SK-N-DZ (cell line): ENCODE data around the gene UQCRHL.
"Not testable (repeated sequence)": the region's sequence is repeated elsewhere in the genome, so short reads cannot be mapped to it uniquely, and the experiment has no call there.

Experiments
- DNase-seq: peaks from one replicate; pipeline ENCODE4 v3.0.0-alpha.2; 2015; ENCODE audit warnings: low spot score

The UQCRHL gene

DNA sequence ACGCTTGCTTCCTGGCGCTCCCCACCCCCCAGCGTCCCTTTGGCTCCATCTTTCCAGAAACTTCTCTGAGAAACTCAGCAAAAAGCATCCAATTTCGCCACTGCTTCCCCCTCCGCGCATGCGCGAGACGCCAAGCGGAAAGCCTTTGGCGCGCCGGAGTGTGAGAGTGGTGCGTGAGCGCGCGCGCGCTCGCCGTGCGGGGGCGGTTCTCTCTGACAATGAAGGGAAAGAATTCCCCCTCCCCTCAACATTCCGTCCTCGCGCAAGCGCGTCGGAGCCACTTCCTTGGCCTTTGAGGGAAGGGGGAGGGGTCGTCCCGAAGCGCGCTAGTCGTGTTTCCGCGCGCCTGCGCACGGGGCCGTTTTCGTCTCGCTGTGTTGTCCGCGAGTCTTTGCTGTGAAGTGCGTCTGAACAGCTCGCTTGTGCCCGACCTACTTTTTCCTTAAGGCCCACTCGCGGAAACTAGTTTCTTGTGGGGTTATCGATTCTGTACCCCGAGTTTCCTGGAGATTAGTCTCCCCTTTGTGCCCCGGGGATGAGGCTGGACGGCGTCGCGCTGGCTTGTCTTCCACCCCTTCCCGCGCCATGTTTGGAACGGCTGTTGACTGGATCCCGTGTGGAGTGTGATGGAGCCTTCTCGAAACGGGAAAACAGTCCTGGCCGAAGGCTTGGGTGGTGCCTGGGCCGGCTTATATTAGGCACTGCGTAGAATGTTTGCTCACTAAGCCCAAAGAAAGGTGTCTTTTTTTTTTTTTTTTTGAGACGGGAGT, 28.5 kb upstream of the UQCRHL start:
- DNase-seq = peak; percentile 97

- DNase-seq = no peak
These were observed 27.8 kb upstream of the UQCRHL start for GRCh38 chr1:15835205-15835740.

DNA sequence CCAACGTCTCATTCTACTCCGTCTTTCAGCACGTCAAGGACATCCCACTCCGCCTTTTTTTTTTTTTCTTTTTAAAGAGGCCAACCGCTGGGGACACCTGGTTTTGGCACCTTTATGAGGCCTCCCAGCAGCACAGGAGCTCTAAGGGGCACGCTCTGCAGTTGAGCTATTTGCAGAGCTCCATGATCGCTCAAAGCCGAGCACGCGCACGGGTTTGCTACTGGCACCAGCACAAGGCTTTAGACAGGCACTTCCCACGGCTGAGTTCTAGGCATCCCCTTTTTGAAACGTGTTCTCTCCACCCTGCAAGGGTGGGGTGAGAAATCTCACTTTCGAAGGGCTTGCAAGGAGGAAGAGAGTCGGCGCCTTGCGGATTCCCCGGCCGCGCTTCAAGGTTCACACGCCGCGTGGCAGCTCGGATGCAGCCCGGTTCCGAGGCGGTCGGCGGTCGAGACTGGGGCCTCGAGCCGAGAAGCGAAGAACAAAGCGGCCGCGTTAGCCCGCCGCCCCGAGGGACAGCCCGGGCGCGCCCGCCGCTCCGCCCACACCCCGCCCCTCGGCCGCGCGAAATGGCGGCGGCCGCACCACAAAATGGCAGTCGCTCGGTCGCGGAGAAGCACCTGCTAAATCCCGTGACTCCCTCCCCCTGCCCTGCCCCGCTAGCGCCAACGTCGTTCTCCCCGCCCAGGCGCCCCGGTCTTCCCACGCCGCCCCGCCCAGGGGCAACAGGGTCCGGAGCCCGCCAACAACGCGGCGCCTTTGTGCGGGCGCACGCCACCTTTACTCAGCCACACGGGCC, 27.2 kb upstream of the UQCRHL start:
- peak; percentile 89 for DNase-seq

GRCh38 chr1:15833842-15834405, 26.5 kb upstream of the UQCRHL start:
- DNase-seq = no peak

DNA sequence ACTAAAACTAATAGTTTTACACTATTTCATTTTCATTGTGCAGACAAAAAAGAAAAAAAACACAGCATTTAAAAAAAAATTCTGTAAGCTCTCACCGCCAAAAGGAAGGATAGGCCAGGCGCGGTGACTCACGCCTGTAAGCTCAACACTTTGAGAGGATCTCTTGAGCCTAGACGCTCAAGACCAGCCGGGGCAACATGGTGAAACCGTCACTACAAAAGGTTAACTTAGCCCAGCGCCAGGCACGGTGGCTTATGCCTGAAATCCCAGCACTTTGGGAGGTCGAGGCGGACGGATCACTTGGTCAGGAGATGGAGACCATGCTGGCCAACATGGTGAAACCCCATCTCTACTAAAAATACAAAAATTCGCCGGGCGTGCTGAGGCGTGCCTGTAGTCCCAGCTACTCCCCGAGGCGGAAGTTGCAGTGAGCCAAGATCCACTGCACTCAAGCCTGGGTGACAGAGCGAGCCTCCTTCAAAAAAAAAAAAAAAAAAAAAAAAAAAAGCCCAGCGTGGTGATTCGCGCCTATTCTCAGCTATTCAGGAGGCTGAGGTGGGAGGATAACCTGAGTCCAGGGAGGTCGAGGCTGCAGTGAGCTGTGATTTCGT, 25.7 kb upstream of the UQCRHL start:
- no peak for DNase-seq

DNA sequence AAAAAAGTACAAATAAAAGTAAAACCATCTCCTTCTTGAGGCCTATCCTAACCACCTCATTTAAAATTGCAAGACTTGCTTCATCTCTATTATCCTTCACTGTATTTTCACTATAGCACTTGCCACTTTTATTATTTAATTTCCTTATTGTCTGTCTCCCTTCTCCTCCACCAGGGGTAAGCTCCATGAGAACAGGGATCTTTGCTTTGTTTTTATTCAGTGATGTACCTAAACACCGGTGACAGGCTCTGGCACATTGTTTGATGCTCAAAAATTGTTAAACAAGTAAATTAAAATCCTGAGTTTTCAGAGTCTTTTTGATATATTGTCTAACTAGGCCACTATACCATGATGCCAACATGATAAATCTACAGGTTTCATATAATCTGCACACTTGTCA, 22.8 kb upstream of the UQCRHL start:
- DNase-seq = no peak

DNA sequence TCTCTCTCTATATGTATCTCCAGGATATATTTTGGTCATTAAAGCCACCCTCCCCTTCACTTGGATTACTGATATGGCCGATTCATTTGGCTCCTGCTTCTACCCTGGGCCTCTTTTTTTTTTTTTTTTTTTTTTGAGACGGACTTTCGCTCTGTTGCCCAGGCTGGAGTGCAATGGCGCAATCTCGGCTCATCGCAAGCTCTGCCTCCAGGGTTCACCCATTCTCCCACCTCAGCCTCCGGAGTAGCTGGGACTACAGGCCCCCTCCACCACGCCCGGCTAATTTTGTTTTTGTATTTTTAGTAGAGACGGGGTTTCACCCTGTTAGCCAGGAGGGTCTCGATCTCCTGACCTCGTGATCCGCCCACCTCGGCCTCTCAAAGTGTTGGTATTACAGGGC, 21.5 kb upstream of the UQCRHL start:
- DNase-seq = not testable (repeated sequence)

GRCh38 chr1:15827567-15827966, 20.1 kb upstream of the UQCRHL start:
- not testable (repeated sequence) for DNase-seq

GRCh38 chr1:15826810-15827507, 19.5 kb upstream of the UQCRHL start:
- DNase-seq = no peak

DNA sequence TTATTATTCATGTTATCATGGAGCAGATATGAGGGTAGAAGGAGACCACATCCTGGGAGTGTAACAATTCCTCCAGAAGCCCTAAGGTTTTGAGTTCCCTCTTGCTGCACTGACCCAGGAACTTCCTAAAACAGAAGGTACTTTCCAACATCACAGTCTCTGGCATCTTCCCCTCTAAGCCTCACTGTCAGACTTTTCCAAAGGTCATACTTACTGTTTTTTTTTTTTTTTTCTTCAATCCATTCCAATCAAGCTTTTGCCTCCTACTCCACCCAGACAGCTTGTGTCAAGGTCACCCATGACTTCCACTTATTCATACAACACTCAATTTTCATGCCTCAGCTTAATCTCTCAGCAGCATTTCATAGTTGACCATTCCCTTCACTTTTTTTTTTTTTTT, 18.4 kb upstream of the UQCRHL start:
- no peak for DNase-seq

GRCh38 chr1:15820478-15820877, 13.0 kb upstream of the UQCRHL start:
- DNase-seq = no peak

DNA sequence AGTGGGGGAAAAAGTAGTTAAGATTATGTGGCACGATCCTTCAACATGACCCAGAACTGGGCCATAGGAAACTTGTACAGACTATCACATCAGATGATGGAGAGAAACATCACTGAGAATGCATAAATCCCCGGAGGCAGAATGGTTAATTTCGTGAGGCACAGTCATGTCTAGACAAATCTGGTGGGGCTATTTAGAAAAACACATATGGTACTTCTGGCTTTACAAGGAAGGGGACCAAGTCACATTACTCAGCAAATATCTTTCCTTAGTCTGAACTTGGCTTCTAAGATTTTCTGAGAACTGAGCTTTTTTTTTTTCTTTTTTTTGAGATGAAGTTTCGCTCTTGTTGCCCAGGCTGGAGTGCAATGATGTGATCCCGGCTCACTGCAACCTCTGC, 9.2 kb upstream of the UQCRHL start:
- no peak for DNase-seq

GRCh38 chr1:15810073-15810472, 2.6 kb upstream of the UQCRHL start:
- DNase-seq = no peak

GRCh38 chr1:15808955-15809354, 1.5 kb upstream of the UQCRHL start:
- no peak for DNase-seq

DNA sequence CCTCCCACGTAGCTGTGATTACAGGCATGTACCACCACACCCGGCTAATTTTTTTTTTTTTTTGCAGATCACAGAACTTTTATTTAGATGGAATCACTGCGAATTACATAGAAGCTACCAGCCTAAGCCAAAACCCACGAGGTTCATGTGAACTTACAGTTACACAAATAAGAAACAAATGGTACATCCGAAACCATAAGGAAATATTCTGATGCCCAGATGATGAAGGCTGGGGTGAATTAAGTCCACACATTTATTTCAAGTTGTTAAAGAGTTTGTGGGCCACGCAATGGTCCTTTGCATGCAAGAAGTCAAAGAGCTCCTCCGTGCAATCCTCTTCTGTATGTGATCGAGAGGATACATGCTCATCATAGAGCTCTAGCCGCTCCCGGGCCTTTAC, 328 bp downstream of the UQCRHL start:
- DNase-seq = no peak

- DNase-seq = no peak
These were observed 3.4 kb downstream of the UQCRHL start for GRCh38 chr1:15804060-15804459.

DNA sequence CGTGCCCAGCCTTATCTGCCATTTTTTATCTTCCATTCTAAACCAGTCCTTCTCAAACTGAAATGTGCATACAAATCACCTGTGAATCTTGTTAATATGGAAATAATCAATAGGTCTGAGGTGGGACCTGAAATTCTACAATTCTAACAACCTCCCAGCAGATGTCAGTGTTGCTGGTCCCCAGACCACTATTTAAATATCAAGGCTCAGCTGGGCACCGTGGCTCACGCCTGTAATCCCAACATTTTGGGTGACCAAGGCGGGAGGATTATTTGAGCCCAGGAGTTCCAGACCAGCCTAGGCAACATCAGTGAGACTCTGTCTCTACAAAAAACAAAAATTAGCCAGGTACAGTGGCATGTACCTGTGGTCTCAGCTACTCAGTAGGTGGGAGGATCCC, 4.1 kb downstream of the UQCRHL start:
- DNase-seq = peak; percentile 32

GRCh38 chr1:15802234-15802965, 5.0 kb downstream of the UQCRHL start:
- no peak for DNase-seq

DNA sequence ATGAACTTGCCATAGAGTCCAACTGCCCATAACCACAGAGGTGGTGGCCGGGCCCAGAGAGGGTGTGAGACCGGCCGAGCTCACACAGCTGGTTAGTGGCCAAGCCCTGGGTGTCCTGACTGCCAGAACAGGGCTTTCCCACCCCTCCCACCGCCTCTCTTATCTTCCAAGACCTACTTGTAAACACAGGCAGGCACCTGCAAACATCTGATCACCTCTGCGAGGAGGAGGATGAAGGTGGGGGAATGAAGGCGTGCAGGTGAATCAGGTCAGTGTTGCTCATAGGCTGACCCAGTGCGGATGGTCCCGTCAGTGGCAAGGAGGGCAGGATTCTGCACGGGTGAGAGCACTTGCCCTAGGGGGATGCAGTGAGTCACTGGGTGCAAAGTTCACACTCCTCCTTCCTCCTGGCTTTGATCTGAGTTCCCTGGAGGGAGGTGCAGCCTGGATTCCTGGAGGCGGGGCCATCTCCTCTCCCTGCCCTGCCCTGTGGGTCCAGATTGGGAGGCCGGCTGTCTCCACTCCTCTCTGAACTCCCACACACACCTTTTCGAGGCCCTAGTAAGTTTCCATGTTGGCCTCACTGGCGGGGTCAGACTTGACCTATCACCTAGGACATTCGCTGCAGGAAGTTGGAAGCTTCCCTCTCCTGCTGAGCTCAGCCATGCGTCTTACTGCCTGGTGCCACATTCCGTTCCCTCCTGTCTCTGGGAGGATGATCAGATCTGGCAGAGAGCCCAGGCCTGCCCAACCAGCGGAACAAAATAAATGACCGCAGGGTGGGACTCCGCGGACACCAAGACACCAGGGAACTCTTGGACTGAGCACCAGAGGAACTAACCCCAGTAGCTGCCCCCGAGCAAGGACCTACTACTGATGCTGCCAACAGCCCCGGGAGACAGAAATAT, 7.3 kb downstream of the UQCRHL start:
- DNase-seq = no peak
